LNCAP (cell line): ENCODE results near the gene GMCL2.

Source experiments
- TF ChIP-seq, protein P1 (sequence below): fragments of 450-650 bp; IDR thresholded peaks from 2 replicates; pipeline ENCODE4 v1.5.1; 2017; ENCODE audit warnings: mild to moderate bottlenecking

The GMCL2 gene

DNA sequence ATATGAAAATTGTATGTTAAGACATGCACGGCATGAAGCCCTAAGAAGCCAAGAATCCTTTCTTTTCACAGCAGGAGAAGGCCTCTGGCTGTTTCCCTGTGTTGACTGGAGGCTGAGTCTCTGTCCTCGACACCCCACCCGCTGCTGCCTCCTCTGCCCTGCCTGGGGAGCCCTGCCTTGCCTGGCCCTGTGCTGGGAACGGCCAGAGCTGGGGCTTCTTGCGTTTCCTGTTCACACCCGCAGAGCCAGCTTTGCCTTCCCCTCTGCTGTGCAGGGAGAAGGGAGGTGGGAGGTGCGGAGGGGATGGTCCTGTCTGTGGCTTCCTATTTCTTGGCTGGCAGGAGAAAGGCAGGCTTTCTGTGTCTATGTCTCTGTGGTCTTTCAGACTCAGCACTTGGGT is 6.9 kb upstream of the GMCL2 start:
- TF ChIP-seq, protein P1, sequence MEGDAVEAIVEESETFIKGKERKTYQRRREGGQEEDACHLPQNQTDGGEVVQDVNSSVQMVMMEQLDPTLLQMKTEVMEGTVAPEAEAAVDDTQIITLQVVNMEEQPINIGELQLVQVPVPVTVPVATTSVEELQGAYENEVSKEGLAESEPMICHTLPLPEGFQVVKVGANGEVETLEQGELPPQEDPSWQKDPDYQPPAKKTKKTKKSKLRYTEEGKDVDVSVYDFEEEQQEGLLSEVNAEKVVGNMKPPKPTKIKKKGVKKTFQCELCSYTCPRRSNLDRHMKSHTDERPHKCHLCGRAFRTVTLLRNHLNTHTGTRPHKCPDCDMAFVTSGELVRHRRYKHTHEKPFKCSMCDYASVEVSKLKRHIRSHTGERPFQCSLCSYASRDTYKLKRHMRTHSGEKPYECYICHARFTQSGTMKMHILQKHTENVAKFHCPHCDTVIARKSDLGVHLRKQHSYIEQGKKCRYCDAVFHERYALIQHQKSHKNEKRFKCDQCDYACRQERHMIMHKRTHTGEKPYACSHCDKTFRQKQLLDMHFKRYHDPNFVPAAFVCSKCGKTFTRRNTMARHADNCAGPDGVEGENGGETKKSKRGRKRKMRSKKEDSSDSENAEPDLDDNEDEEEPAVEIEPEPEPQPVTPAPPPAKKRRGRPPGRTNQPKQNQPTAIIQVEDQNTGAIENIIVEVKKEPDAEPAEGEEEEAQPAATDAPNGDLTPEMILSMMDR: no peak

DNA sequence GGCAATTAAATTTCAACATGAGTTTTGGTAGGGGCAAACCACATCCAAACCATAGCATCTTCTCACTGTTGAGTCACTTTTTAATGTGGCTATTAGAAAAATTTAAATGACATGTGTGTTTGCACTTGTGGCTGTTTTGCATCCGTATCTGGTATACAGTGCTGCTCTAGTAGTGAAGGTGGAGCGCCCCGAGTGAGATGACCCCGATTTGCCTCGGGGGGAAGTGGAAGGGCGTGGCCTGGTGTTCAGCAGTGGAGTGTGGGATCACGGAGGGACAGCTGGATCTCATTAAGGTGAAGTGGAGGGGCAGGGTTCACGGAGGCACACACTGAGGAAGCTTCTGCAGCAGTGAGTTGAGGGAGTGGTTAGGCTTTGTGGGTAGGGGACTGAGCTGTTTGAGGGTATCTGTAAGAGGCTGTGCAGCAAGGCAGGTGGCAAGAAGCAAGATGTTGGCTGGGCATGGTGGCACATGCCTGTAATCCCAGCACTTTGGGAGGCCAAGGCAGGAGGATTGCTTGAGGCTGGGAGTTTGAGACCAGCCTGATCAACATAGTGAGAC is 6.2 kb upstream of the GMCL2 start:
- TF ChIP-seq, protein P1: no peak

DNA sequence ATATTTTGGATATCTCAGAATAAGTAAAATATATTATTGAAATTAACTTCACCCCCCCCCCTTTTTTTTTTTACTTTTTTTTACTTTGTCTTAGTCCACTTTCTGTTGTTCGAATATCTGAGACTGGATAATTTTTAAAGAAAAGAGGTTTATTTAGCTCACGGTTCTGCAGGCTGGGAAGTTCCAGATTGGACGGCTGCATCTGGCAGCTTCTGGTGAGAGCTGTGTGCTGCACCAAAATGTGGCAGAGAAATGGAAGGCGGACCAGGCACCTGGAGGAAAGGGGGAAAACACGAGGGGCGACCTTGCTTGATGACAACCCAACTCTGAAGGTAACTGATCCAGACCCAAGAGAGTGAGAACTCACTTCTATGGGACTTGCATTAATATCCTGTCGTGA is 5.6 kb upstream of the GMCL2 start:
- TF ChIP-seq, protein P1: no peak

- TF ChIP-seq, protein P1: no peak
Observed at GRCh38 chr5:178192244-178192643, 5.1 kb upstream of the GMCL2 start.

- TF ChIP-seq, protein P1: no peak
Observed at GRCh38 chr5:178191661-178192060, 4.5 kb upstream of the GMCL2 start.

- TF ChIP-seq, protein P1: no peak
Observed at GRCh38 chr5:178189433-178189832, 2.3 kb upstream of the GMCL2 start.

DNA sequence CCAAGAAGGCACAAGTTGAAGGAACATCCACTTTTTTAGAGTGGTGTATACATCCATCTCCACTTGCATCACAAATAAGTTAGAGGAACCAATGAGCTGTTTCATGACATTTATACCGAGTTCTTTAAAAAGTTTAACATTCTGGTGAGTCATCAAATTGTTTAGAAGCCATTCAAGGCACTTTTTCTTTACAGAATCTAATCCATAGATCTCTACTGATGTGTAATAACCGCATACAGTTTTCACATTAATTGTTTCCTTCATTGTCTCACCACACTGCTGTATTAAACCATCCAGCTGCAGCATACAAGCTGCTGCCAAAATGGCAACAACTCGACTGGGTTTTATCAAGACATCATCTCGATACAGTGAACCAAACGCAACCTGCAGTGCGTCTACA is 744 bp downstream of the GMCL2 start:
- TF ChIP-seq, protein P1: no peak
